HCT116 (cell line): ENCODE data around the gene KIAA1328. TPM values are rescaled to one million over a fixed set of nuclear protein-coding genes. Genes with fewer than 3 reads are reported as not detected.

ENCODE experiments used
- ATAC-seq: fragments of 200-7000 bp; cut with Tn5 transposase; 2 replicates; pipeline ENCODE4 v1.9.1; 2020; ENCODE audit warnings: mild to moderate bottlenecking, moderate library complexity
- BruUV-seq: library from RNA; stranded (reverse); fragments of 400-500 nt; replicated peaks from 2 replicates; lab custom pipeline; 2021; lab: Mats Ljungman, UMichigan
- CTCF ChIA-PET: fragments of 300-600 bp; sonication (Branson Sonifier 250); formaldehyde crosslinking; loops from one replicate; lab custom pipeline; 2021; ENCODE audit warnings: antibody characterized with exemption; lab: Charles Lee
- POLR2A ChIA-PET: fragments of 300-600, 350-600 bp; sonication (Branson Sonifier 250); formaldehyde crosslinking; loops from one replicate; lab custom pipeline; 2021; ENCODE audit warnings: antibody characterized with exemption; lab: Charles Lee
- RAD21 ChIA-PET, 2 experiments: fragments of 300-600 bp; sonication (Branson Sonifier 250); formaldehyde crosslinking; loops; one replicate each; lab custom pipeline; 2023; ENCODE audit warnings: low total read pairs in 2 of 2; ENCODE audit not compliant: uncharacterized antibody in 2 of 2, unreplicated experiment in 2 of 2, low non-redundant PET in 1 of 2; lab: Charles Lee
- DNase-seq: peaks from one replicate; pipeline ENCODE4 v3.0.0-alpha.2; 2010; ENCODE audit warnings: low read depth, low spot score
- H2AFZ ChIP-seq: fragments of 200-600 bp; shearing (Covaris generic), sonication (generic); 2 replicates; pipeline ENCODE4 v1.6.1; 2017; ENCODE audit warnings: low read depth, mixed run types, mixed read lengths, antibody characterized with exemption, low read length; ENCODE audit not compliant: poor library complexity, severe bottlenecking
- H3K27ac ChIP-seq: 2 replicates; pipeline ENCODE4 v1.5.1; 2012; ENCODE audit warnings: low read depth, low read length
- H3K27me3 ChIP-seq: fragments of 200-600 bp; sonication (generic); 2 replicates; pipeline ENCODE4 v1.6.1; 2016; ENCODE audit warnings: mixed run types, low read length, mixed read lengths; ENCODE audit not compliant: insufficient read depth
- H3K36me3 ChIP-seq, 2 experiments: fragments of 200-500 bp in 1 of 2; fragments of 200-600 bp in 1 of 2; sonication (Bioruptor generic) in 1 of 2; sonication (generic) in 1 of 2; 2 replicates each; pipeline versions ENCODE4 v1.5.1 to v1.6.1; 2014 to 2016; ENCODE audit warnings: low read length in 2 of 2, inconsistent platforms in 1 of 2, mixed read lengths in 1 of 2, mixed run types in 1 of 2; ENCODE audit not compliant: insufficient read depth in 2 of 2, control insufficient read depth in 1 of 2
- H3K4me1 ChIP-seq, 2 experiments: fragments of 200-600 bp in 1 of 2; sonication (generic) in 1 of 2; 2 replicates each; pipeline versions ENCODE4 v1.5.1 to v1.6.1; 2012 to 2017; ENCODE audit warnings: low read length in 2 of 2, inconsistent platforms in 1 of 2, mild to moderate bottlenecking in 1 of 2, mixed read lengths in 1 of 2, mixed run types in 1 of 2, moderate library complexity in 1 of 2; ENCODE audit not compliant: insufficient read depth in 2 of 2, control insufficient read depth in 1 of 2
- H3K4me2 ChIP-seq: fragments of 200-600 bp; sonication (generic); 2 replicates; pipeline ENCODE4 v1.6.1; 2017; ENCODE audit warnings: mixed run types, low read length, mixed read lengths
- H3K4me3 ChIP-seq, 2 experiments: fragments of 200-600 bp in 1 of 2; sonication (generic) in 1 of 2; replicated peaks in 1 of 2; 2 replicates each; pipeline ENCODE4 v1.5.1; 2011 to 2016; ENCODE audit warnings: low read length in 2 of 2, control low read depth in 1 of 2, low read depth in 1 of 2, mild to moderate bottlenecking in 1 of 2, mixed read lengths in 1 of 2, mixed run types in 1 of 2
- H3K79me2 ChIP-seq: fragments of 200-600 bp; sonication (generic); 2 replicates; pipeline ENCODE4 v1.6.1; 2017; ENCODE audit warnings: mild to moderate bottlenecking, mixed run types, low read length, moderate library complexity, mixed read lengths; ENCODE audit not compliant: insufficient read depth
- H3K9ac ChIP-seq: fragments of 200-600 bp; sonication (generic); 2 replicates; pipeline ENCODE4 v1.6.1; 2016; ENCODE audit warnings: low read length, mixed read lengths
- H3K9me2 ChIP-seq: fragments of 200-600 bp; sonication (generic), shearing (Covaris generic); 2 replicates; pipeline ENCODE4 v1.6.1; 2017; ENCODE audit warnings: mixed run types, mild to moderate bottlenecking, moderate library complexity; ENCODE audit not compliant: insufficient read depth
- H3K9me3 ChIP-seq, 2 experiments: fragments of 200-500 bp in 1 of 2; fragments of 200-600 bp in 1 of 2; sonication (Bioruptor generic) in 1 of 2; sonication (generic) in 1 of 2; 2 replicates each; pipeline ENCODE4 v1.6.1; 2014 to 2017; ENCODE audit warnings: low read length in 2 of 2, mixed read lengths in 2 of 2, inconsistent platforms in 1 of 2, low read depth in 1 of 2, mild to moderate bottlenecking in 1 of 2, mixed run types in 1 of 2, moderate library complexity in 1 of 2; ENCODE audit not compliant: control insufficient read depth in 1 of 2, insufficient read depth in 1 of 2
- H4K20me1 ChIP-seq: fragments of 200-600 bp; sonication (generic), shearing (Covaris generic); 2 replicates; pipeline ENCODE4 v1.6.1; 2017; ENCODE audit warnings: mixed run types, mild to moderate bottlenecking, moderate library complexity; ENCODE audit not compliant: insufficient read depth
- ATF3 ChIP-seq: IDR thresholded peaks from 2 replicates; pipeline ENCODE4 v1.6.1; 2012
- EGR1 ChIP-seq: IDR thresholded peaks from 2 replicates; pipeline ENCODE4 v1.6.1; 2012; ENCODE audit warnings: low read depth
- EZH2 ChIP-seq: fragments of 200-600 bp; sonication (generic); IDR thresholded peaks from 2 replicates; pipeline ENCODE4 v1.6.1; 2017; ENCODE audit warnings: antibody characterized with exemption, mixed run types
- EZH2phosphoT487 ChIP-seq: fragments of 200-600 bp; IDR thresholded peaks from 2 replicates; pipeline ENCODE4 v1.6.1; 2018; ENCODE audit warnings: antibody characterized with exemption, borderline replicate concordance
- FOSL1 ChIP-seq: IDR thresholded peaks from 2 replicates; pipeline ENCODE4 v1.6.1; 2012; ENCODE audit warnings: low read depth
- POLR2A ChIP-seq: IDR thresholded peaks from 2 replicates; pipeline ENCODE4 v1.7.0; 2011; ENCODE audit warnings: borderline replicate concordance; ENCODE audit not compliant: insufficient read depth, insufficient read length; ENCODE audit errors: extremely low read depth
- POLR2AphosphoS5 ChIP-seq: IDR thresholded peaks from 2 replicates; pipeline ENCODE4 v1.6.1; 2011; ENCODE audit warnings: mild to moderate bottlenecking, low read depth, low read length, moderate library complexity
- SIN3A ChIP-seq: IDR thresholded peaks from 2 replicates; pipeline ENCODE4 v1.6.1; 2012; ENCODE audit warnings: low read depth
- YY1 ChIP-seq: IDR thresholded peaks from 2 replicates; pipeline ENCODE4 v1.6.1; 2011; ENCODE audit warnings: low read length, low read depth, moderate library complexity, mild to moderate bottlenecking; ENCODE audit not compliant: insufficient replicate concordance; ENCODE audit errors: extremely low read depth
- ZBTB33 ChIP-seq: IDR thresholded peaks from 2 replicates; pipeline ENCODE4 v1.6.1; 2011; ENCODE audit warnings: mild to moderate bottlenecking, low read length, moderate library complexity; ENCODE audit not compliant: insufficient replicate concordance; ENCODE audit errors: extremely low read depth
- intact Hi-C: fragments of 100-400 bp; cut with micrococcal nuclease; formaldehyde crosslinking; loops from 2 replicates; pipeline ENCODE4 v1.10.0; 2022
- total RNA-seq: library from RNA; stranded (reverse); gene quantifications from one replicate; pipeline ENCODE4 v1.2.1, GENCODE V29; 2021; ENCODE audit not compliant: unreplicated experiment

The KIAA1328 gene
- total RNA-seq, 1 experiment from 2014 or later, result 5.2 TPM

GRCh38 chr18:36893227-36893626, 64.3 kb downstream of the KIAA1328 start:
- H3K4me1 ChIP-seq, result no peaks in the 10 kb centered on the region
- no peak overlapping the region for H3K4me3 ChIP-seq
- H4K20me1 ChIP-seq, result no peaks in the 10 kb centered on the region
- H3K4me2 ChIP-seq, result no peak overlapping the region
- DNase-seq, result no peak
- H3K27me3 ChIP-seq, result no peaks in the 10 kb centered on the region
- no peaks in the 10 kb centered on the region for H3K9me3 ChIP-seq
- no peaks in the 10 kb centered on the region for H3K9me2 ChIP-seq
- BruUV-seq, result no TSS peak
- TF ChIP-seq SIN3A, result no peak
- no peak overlapping the region for H3K9ac ChIP-seq
- intact Hi-C loops, result no loop called here
- ChIA-PET RAD21 (no interaction called here), CTCF (no interaction called here), POLR2A (no interaction called here)
- ATAC-seq, result no peak
- H2AFZ ChIP-seq, result no peak overlapping the region
- H3K27ac ChIP-seq, result no peak overlapping the region
- no peaks in the 10 kb centered on the region for H3K36me3 ChIP-seq
- no peaks in the 10 kb centered on the region for H3K79me2 ChIP-seq

GRCh38 chr18:36895606-36896005, 66.7 kb downstream of the KIAA1328 start:
- no peak overlapping the region for H3K27ac ChIP-seq
- no peaks in the 10 kb centered on the region; a peak in 1 of 4 replicates for H3K9me3 ChIP-seq
- no peak overlapping the region for H3K9ac ChIP-seq
- no peaks in the 10 kb centered on the region for H3K79me2 ChIP-seq
- no peaks in the 10 kb centered on the region for H4K20me1 ChIP-seq
- H3K9me2 ChIP-seq, result no peaks in the 10 kb centered on the region
- DNase-seq, result no peak
- no peaks in the 10 kb centered on the region for H3K4me1 ChIP-seq
- no peaks in the 10 kb centered on the region for H3K27me3 ChIP-seq
- no peak overlapping the region for H3K4me3 ChIP-seq
- RAD21 ChIA-PET, result no interaction called here
- no peak for ATAC-seq
- BruUV-seq, result no TSS peak
- CTCF ChIA-PET, result no interaction called here
- no peak overlapping the region for H2AFZ ChIP-seq
- no peaks in the 10 kb centered on the region for H3K36me3 ChIP-seq
- TF ChIP-seq EZH2phosphoT487 (no peak), POLR2A (no peak), ATF3 (no peak), YY1 (no peak), ZBTB33 (no peak), POLR2AphosphoS5 (no peak), FOSL1 (no peak), EZH2 (no peak), EGR1 (no peak)
- H3K4me2 ChIP-seq, result no peak overlapping the region
- intact Hi-C loops, result no loop called here
- POLR2A ChIA-PET, result no interaction called here
